ENCODE data around the gene SP3.

GRCh38 chr2:173962031-173962430 lies 3.1 kb downstream of the SP3 start:
- no peak for TF ChIP-seq EZH2phosphoT487 (IDR thresholded peaks at IDR 0.05; ENCODE audit: borderline replicate concordance, low read depth, low read length)
- no peak for TF ChIP-seq CTCF (conservative IDR thresholded peaks at IDR 0.05; ENCODE audit: low read length)
